H1 (cell line): Measurements from ENCODE around the gene ATP13A2. TPM values are rescaled to one million over a fixed set of nuclear protein-coding genes. Genes with fewer than 3 reads are reported as not detected.

Experiments
- CBX5 ChIP-seq: fragments of 300-800, 300-1000 bp; sonication (generic); IDR thresholded peaks from 2 replicates; pipeline ENCODE4 v1.7.1; 2016; ENCODE audit warnings: antibody characterized with exemption, low read length, low read depth
- TAF1 ChIP-seq: IDR thresholded peaks from 2 replicates; pipeline ENCODE4 v1.6.1; 2011; ENCODE audit warnings: mild to moderate bottlenecking, low read depth, low read length
- polyA plus RNA-seq, 7 experiments: library from polyadenylated mRNA; depleted of rRNA in 3 of 7; stranded (reverse) in 5 of 7; unstranded in 2 of 7; fragments of >200 nt in 5 of 7; fragments of 200-250 nt in 2 of 7; gene quantifications; 1 replicate in 5 of 7; 2 replicates in 1 of 7; 4 replicates in 1 of 7; pipeline versions ENCODE4 v1.2.1 to v1.2.3, GENCODE V29; 2011 to 2013; ENCODE audit warnings: missing spikeins in 2 of 7, mixed read lengths in 2 of 7
- total RNA-seq: library from RNA; stranded (reverse); fragmentation: NEBNext Ultra II Directional; extraction: Animal tissue kit (Norgen Biotek cat#: 25700); gene quantifications from 2 replicates; pipeline ENCODE4 v1.2.1, GENCODE V29; 2021
- TF ChIP-seq, protein P1 (sequence below): fragments of 300-600 bp; sonication (generic); IDR thresholded peaks from 2 replicates; pipeline ENCODE4 v1.7.1; 2012; ENCODE audit warnings: low read length, moderate library complexity, mild to moderate bottlenecking, inconsistent platforms; ENCODE audit not compliant: insufficient replicate concordance
- TF ChIP-seq, protein P2 (sequence below), 3 experiments: IDR thresholded peaks; 1 replicate in 2 of 3; 2 replicates in 1 of 3; pipeline versions ENCODE4 v1.5.1 to v1.6.1; 2011; ENCODE audit warnings: low read length in 3 of 3, mild to moderate bottlenecking in 3 of 3, inconsistent platforms in 2 of 3, low read depth in 1 of 3, moderate library complexity in 1 of 3; ENCODE audit not compliant: insufficient read depth in 1 of 3; ENCODE audit errors: control extremely low read depth in 1 of 3

The ATP13A2 gene
- total and polyA plus RNA-seq, 2 of the 8 experiments (the other 6 are each of a cell fraction or from before 2014, with no cell fraction given): 82.1 to 83.6 TPM

DNA sequence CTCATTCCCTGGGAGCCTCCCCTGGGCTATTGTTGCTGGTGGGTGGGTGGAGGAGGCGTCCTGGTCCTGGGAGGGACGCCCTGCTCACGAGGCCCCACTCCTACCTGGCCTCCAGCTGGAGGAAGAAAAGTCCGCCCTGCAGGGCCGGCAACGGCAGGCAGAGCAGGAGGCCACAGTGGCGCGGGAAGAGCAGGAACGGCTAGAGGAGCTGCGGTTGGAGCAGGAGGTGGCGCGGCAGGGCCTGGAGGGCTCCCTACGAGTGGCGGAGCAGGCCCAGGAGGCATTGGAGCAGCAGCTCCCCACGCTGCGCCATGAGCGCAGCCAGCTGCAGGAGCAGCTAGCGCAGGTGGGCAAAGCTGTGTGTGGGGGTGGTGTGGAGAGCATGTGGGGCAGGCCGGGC lies 65.1 kb downstream of the ATP13A2 start (continued):
- TF ChIP-seq, protein P1, sequence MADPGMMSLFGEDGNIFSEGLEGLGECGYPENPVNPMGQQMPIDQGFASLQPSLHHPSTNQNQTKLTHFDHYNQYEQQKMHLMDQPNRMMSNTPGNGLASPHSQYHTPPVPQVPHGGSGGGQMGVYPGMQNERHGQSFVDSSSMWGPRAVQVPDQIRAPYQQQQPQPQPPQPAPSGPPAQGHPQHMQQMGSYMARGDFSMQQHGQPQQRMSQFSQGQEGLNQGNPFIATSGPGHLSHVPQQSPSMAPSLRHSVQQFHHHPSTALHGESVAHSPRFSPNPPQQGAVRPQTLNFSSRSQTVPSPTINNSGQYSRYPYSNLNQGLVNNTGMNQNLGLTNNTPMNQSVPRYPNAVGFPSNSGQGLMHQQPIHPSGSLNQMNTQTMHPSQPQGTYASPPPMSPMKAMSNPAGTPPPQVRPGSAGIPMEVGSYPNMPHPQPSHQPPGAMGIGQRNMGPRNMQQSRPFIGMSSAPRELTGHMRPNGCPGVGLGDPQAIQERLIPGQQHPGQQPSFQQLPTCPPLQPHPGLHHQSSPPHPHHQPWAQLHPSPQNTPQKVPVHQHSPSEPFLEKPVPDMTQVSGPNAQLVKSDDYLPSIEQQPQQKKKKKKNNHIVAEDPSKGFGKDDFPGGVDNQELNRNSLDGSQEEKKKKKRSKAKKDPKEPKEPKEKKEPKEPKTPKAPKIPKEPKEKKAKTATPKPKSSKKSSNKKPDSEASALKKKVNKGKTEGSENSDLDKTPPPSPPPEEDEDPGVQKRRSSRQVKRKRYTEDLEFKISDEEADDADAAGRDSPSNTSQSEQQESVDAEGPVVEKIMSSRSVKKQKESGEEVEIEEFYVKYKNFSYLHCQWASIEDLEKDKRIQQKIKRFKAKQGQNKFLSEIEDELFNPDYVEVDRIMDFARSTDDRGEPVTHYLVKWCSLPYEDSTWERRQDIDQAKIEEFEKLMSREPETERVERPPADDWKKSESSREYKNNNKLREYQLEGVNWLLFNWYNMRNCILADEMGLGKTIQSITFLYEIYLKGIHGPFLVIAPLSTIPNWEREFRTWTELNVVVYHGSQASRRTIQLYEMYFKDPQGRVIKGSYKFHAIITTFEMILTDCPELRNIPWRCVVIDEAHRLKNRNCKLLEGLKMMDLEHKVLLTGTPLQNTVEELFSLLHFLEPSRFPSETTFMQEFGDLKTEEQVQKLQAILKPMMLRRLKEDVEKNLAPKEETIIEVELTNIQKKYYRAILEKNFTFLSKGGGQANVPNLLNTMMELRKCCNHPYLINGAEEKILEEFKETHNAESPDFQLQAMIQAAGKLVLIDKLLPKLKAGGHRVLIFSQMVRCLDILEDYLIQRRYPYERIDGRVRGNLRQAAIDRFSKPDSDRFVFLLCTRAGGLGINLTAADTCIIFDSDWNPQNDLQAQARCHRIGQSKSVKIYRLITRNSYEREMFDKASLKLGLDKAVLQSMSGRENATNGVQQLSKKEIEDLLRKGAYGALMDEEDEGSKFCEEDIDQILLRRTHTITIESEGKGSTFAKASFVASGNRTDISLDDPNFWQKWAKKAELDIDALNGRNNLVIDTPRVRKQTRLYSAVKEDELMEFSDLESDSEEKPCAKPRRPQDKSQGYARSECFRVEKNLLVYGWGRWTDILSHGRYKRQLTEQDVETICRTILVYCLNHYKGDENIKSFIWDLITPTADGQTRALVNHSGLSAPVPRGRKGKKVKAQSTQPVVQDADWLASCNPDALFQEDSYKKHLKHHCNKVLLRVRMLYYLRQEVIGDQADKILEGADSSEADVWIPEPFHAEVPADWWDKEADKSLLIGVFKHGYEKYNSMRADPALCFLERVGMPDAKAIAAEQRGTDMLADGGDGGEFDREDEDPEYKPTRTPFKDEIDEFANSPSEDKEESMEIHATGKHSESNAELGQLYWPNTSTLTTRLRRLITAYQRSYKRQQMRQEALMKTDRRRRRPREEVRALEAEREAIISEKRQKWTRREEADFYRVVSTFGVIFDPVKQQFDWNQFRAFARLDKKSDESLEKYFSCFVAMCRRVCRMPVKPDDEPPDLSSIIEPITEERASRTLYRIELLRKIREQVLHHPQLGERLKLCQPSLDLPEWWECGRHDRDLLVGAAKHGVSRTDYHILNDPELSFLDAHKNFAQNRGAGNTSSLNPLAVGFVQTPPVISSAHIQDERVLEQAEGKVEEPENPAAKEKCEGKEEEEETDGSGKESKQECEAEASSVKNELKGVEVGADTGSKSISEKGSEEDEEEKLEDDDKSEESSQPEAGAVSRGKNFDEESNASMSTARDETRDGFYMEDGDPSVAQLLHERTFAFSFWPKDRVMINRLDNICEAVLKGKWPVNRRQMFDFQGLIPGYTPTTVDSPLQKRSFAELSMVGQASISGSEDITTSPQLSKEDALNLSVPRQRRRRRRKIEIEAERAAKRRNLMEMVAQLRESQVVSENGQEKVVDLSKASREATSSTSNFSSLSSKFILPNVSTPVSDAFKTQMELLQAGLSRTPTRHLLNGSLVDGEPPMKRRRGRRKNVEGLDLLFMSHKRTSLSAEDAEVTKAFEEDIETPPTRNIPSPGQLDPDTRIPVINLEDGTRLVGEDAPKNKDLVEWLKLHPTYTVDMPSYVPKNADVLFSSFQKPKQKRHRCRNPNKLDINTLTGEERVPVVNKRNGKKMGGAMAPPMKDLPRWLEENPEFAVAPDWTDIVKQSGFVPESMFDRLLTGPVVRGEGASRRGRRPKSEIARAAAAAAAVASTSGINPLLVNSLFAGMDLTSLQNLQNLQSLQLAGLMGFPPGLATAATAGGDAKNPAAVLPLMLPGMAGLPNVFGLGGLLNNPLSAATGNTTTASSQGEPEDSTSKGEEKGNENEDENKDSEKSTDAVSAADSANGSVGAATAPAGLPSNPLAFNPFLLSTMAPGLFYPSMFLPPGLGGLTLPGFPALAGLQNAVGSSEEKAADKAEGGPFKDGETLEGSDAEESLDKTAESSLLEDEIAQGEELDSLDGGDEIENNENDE: no peak
- TF ChIP-seq, protein P2, sequence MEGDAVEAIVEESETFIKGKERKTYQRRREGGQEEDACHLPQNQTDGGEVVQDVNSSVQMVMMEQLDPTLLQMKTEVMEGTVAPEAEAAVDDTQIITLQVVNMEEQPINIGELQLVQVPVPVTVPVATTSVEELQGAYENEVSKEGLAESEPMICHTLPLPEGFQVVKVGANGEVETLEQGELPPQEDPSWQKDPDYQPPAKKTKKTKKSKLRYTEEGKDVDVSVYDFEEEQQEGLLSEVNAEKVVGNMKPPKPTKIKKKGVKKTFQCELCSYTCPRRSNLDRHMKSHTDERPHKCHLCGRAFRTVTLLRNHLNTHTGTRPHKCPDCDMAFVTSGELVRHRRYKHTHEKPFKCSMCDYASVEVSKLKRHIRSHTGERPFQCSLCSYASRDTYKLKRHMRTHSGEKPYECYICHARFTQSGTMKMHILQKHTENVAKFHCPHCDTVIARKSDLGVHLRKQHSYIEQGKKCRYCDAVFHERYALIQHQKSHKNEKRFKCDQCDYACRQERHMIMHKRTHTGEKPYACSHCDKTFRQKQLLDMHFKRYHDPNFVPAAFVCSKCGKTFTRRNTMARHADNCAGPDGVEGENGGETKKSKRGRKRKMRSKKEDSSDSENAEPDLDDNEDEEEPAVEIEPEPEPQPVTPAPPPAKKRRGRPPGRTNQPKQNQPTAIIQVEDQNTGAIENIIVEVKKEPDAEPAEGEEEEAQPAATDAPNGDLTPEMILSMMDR (IDR thresholded peaks at IDR 0.05; ENCODE audit: control extremely low read depth in 1 of 3, insufficient read depth in 1 of 3, low read depth in 1 of 3, low read length in 3 of 3): no peak
- TF ChIP-seq TAF1: no peak
- no peak for TF ChIP-seq CBX5
